Measurements from ENCODE around the gene TGFBR2.

Gene TGFBR2

DNA sequence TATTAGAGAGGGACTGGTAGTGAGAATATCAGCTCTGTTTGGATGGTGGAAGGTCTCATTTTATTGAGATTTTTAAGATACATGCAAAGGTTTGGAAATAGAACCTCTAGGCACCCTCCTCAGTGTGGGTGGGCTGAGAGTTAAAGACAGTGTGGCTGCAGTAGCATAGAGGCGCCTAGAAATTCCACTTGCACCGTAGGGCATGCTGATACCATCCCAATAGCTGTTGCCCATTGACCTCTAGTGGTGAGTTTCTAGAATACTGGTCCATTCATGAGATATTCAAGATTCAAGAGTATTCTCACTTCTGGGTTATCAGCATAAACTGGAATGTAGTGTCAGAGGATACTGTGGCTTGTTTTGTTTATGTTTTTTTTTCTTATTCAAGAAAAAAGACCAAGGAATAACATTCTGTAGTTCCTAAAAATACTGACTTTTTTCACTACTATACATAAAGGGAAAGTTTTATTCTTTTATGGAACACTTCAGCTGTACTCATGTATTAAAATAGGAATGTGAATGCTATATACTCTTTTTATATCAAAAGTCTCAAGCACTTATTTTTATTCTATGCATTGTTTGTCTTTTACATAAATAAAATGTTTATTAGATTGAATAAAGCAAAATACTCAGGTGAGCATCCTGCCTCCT, 87.2 kb downstream of the TGFBR2 start:
- TF ChIP-seq, protein P1, sequence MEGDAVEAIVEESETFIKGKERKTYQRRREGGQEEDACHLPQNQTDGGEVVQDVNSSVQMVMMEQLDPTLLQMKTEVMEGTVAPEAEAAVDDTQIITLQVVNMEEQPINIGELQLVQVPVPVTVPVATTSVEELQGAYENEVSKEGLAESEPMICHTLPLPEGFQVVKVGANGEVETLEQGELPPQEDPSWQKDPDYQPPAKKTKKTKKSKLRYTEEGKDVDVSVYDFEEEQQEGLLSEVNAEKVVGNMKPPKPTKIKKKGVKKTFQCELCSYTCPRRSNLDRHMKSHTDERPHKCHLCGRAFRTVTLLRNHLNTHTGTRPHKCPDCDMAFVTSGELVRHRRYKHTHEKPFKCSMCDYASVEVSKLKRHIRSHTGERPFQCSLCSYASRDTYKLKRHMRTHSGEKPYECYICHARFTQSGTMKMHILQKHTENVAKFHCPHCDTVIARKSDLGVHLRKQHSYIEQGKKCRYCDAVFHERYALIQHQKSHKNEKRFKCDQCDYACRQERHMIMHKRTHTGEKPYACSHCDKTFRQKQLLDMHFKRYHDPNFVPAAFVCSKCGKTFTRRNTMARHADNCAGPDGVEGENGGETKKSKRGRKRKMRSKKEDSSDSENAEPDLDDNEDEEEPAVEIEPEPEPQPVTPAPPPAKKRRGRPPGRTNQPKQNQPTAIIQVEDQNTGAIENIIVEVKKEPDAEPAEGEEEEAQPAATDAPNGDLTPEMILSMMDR (conservative IDR thresholded peaks at IDR 0.05; ENCODE audit: low read depth, low read length), result peak; percentile 83
- H3K4me3 ChIP-seq (ENCODE audit: low read length), result no peak overlapping the region
- peak; percentile 55 for DNase-seq (ENCODE audit: low read depth)

DNA sequence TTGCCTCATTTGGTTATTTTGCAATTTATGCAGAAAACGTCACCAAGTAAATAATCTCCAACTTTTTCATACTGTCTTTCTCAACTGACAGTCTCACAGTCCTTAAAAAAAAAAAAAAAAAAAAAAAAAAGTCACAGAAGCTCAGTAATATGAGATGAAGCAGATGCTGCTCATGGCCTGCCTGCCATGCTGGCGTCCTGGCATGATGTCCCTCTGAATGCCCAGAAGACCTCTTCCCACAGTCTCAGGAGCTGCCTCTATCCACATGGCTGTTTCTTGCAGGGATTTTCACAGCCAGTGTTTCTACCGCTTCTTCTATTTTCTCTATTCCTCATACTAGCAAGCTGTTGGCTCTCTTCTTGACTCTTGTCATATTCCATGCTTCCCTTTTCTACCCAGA, 87.7 kb downstream of the TGFBR2 start:
- TF ChIP-seq, protein P1 (conservative IDR thresholded peaks at IDR 0.05; ENCODE audit: low read depth, low read length), result no peak
- H3K4me3 ChIP-seq (ENCODE audit: low read length), result no peak overlapping the region
- no peak for DNase-seq (ENCODE audit: low read depth)

DNA sequence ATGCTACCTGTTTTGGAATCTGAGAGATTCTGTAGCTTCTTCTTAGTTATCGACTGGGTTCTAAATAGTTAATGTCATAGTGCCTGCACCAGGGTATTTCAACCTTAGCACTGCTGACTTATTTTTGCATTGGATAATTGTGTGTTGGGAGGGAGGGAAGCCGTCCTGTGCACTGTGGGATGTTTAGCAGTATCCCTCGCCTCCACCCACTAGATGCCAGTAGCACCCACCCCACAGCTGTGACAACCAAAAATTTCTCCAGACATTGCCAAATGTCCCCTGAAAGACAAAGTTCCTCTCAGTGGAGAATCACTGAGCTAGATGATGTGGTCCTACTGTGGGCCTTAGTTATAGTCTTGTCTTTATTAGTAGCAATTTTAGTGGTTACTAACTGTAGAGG, 88.3 kb downstream of the TGFBR2 start:
- DNase-seq (ENCODE audit: low read depth), result no peak
- TF ChIP-seq, protein P1 (conservative IDR thresholded peaks at IDR 0.05; ENCODE audit: low read depth, low read length), result no peak
- no peak overlapping the region for H3K4me3 ChIP-seq (ENCODE audit: low read length)

DNA sequence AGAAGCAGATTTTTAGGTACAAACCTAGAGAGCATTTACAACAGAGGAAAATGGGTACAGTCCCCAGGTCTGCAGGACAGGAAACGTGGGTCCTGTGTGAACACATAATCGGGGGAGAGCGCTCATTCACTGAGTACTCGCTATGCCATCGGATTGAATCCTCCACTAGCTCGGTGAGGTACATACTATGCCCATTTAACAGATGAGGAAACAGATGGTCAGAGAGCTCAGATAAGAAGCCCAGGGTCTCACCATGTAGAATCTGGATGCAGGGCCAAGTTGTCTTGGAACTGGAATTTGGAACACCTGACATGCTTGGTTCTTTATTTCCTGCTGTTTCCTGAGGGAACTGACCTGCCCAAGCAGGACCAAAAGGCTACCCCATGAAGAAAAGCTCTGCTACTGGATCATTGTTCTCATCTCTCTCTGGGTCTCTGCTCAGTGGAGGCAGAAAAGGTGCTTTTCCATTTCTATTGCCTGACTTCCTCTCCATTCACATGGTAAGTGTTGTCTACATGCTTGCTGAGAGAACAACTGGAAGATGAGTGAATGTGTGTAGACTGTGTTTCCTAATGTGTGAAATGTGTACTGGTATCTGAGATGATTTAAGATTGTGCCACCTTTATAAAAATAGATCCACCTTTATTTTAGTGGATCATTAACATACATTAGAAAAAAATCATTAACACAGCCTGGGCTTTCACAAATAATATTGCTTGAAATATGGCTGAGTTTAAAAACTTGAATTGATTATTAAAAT, 89.1 kb downstream of the TGFBR2 start:
- no peak overlapping the region for H3K4me3 ChIP-seq (ENCODE audit: low read length)
- TF ChIP-seq, protein P1 (conservative IDR thresholded peaks at IDR 0.05; ENCODE audit: low read depth, low read length), result no peak
- no peak for DNase-seq (ENCODE audit: low read depth)

DNA sequence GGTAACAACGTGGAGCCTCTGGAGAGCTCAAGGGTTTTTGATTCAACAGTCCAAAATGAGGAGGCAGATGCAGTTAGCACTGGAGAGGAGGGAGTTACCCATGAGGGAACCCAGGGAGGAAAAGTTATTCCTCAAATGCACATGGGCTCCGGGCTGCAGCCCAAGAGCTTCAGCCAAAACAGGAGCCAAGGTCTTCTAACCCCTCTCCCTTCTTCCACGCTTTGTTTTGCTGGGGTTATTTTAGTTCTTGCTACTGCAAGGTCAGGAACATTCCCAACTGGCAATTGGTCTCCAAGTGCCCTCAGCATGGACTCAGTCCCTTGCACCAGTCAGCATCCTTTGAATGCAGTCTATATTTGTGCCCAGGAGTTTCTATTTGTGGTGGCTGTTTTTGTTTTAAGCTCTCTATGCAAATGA, 90.0 kb downstream of the TGFBR2 start:
- DNase-seq (ENCODE audit: low read depth), result no peak
- H3K4me3 ChIP-seq (ENCODE audit: low read length), result no peak overlapping the region
- TF ChIP-seq, protein P1 (conservative IDR thresholded peaks at IDR 0.05; ENCODE audit: low read depth, low read length), result no peak

DNA sequence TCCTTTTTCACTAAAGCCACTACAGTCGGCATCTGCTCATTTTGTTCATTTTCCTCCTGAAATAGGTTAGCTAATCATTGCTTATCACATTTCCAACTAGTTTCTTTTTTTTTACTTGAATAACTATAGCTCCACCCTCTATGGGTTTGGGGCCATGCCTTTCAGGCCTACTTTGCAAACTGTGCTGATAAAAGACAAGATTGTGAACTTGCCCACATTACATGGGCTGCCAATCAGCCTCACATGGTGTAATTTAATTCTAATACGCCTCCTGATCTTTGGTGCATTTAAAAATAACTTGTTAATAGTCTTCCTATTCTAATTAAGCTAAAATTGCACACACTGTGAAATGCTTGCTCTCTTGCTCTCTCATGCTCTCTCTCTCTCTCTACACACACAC, 90.5 kb downstream of the TGFBR2 start:
- no peak overlapping the region for H3K4me3 ChIP-seq (ENCODE audit: low read length)
- no peak for DNase-seq (ENCODE audit: low read depth)
- TF ChIP-seq, protein P1 (conservative IDR thresholded peaks at IDR 0.05; ENCODE audit: low read depth, low read length), result no peak

DNA sequence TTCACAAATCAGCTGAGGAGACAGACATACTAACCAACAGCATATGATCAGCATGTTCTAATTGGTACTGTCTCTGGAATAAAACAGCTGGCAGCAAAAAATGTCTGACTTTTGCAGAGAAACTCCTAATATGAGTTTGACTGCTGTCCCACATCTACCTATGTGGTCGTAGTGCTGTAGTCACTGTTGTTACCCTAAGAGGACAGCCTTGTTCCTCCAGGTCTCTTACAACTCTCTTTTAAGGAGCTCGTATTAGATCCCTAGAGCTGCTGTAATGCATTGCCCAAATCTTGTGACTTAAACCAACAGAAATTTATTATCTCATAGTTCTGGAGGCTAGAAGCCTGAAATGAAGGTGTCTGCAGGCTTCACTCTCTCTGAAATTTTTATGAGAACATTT, 92.1 kb downstream of the TGFBR2 start:
- DNase-seq (ENCODE audit: low read depth), result no peak
- no peak overlapping the region for H3K4me3 ChIP-seq (ENCODE audit: low read length)
- TF ChIP-seq, protein P1 (conservative IDR thresholded peaks at IDR 0.05; ENCODE audit: low read depth, low read length), result no peak

All from retinal pigment epithelial cell (primary cell).